Psoas muscle (tissue), 8 donors: Measurements from ENCODE around the gene SLC38A8. TPM values are rescaled to one million over a fixed set of nuclear protein-coding genes. Genes with fewer than 3 reads are reported as not detected.

ENCODE experiments used
- ATAC-seq, 4 donors: fragments of 200-7000 bp; cut with Tn5 transposase; one replicate each; pipeline ENCODE4 v1.9.1; 2020; ENCODE audit warnings: moderate library complexity in 3 of 4, mild to moderate bottlenecking in 2 of 4
- DNase-seq, 2 donors: peaks; one replicate each; pipeline ENCODE4 v3.0.0-alpha.2; 2020
- H3K27ac ChIP-seq: fragments of 200-600 bp; one replicate; pipeline ENCODE4 v1.8.0; 2022
- H3K27me3 ChIP-seq, 3 donors: fragments of 200-600 bp in 1 of 3; one replicate each; pipeline versions ENCODE4 v1.6.1 to v1.8.0; 2013 to 2022; ENCODE audit warnings: low read length in 2 of 3, mild to moderate bottlenecking in 2 of 3, moderate library complexity in 1 of 3; ENCODE audit not compliant: insufficient read depth in 3 of 3
- H3K36me3 ChIP-seq, 2 donors: fragments of 200-600 bp in 1 of 2; one replicate each; pipeline versions ENCODE4 v1.6.1 to v1.8.0; 2013 to 2022; ENCODE audit warnings: low read depth in 1 of 2, mild to moderate bottlenecking in 1 of 2, moderate library complexity in 1 of 2; ENCODE audit not compliant: insufficient read depth in 1 of 2
- H3K4me1 ChIP-seq: fragments of 200-600 bp; one replicate; pipeline ENCODE4 v1.8.0; 2022
- H3K4me3 ChIP-seq: fragments of 200-600 bp; one replicate; pipeline ENCODE4 v1.8.0; 2022; ENCODE audit warnings: mild to moderate bottlenecking
- H3K9me3 ChIP-seq: fragments of 200-600 bp; one replicate; pipeline ENCODE4 v1.8.0; 2022
- CTCF ChIP-seq: fragments of 200-600 bp; IDR thresholded peaks from one replicate; pipeline ENCODE4 v1.8.0; 2022; ENCODE audit warnings: antibody characterized with exemption
- WGBS, 3 donors: extraction: QIAGEN DNeasy Blood & Tissue Kit; methylation state at CpG; one replicate each; pipeline versions ENCODE4 v1.1.6 to v1.1.7; 2013; 5-methylcytosine and 5-hydroxymethylcytosine counted together
- intact Hi-C, 2 donors: fragments of 100-400 bp; cut with DNase I; formaldehyde crosslinking; loops; one replicate each; pipeline versions ENCODE4 v1.11.0 to v1.14.2; 2022
- polyA plus RNA-seq, 3 donors: library from polyadenylated mRNA; stranded (reverse); fragments of 200-250 nt; gene quantifications; one replicate each; pipeline ENCODE4 v1.2.3, GENCODE V29; 2013
- total RNA-seq, 4 donors: library from RNA; stranded (reverse); fragmentation: NEBNext Ultra II Directional in 2 of 4; extraction: Animal tissue kit (Norgen Biotek cat#: 25700) in 2 of 4; gene quantifications; one replicate each; pipeline versions ENCODE4 v1.2.1 to v1.2.4, GENCODE V29; 2021 to 2023
- donor health status: healthy with polysubstance abuse.
- donor health status: DM: no; HTN: no; CAD: no; lungs with moderate emphysema.
- donor health status: Bipolar disorder and iron deficiency.
- donor health status: healthy.
- donor health status: DM: yes; HTN: yes; CAD: no.
- donor health status: DM: no; HTN: no; CAD: no.
- donor health status: DM: no; HTN: no; CAD: no.
- donor health status: DM: yes; HTN: yes; CAD: no.

The SLC38A8 gene
- total and polyA plus RNA-seq, 7 donors: 0.21 to 0.52 TPM; not detected in 5

GRCh38 chr16:83980794-83981193 is 61.8 kb downstream of the SLC38A8 start:
- no peaks in the 10 kb centered on the region for H3K27me3 ChIP-seq
- ATAC-seq (no peak), DNase-seq (no peak)
- 82 to 92% (median 88%) methylated on average over 2 of the region's 2 CpGs for WGBS, 3 donors
- H3K27ac ChIP-seq: no peak overlapping the region
- intact Hi-C loops: no loop called here
- H3K4me1 ChIP-seq: no peaks in the 10 kb centered on the region
- no peaks in the 10 kb centered on the region for H3K9me3 ChIP-seq
- no peak for TF ChIP-seq CTCF
- no peaks in the 10 kb centered on the region for H3K36me3 ChIP-seq
- no peak overlapping the region for H3K4me3 ChIP-seq

- ATAC-seq (no peak), DNase-seq (no peak)
- intact Hi-C loops: loop anchor here in 1 of 2 donors (5.0 kb wide), 1 partner anchor 68 kb away; no protein-coding TSS in a partner anchor
- Histone ChIP-seq H3K9me3 (no peaks in the 10 kb centered on the region), H3K36me3 (no peaks in the 10 kb centered on the region), H3K27ac (no peak overlapping the region), H3K27me3 (no peaks in the 10 kb centered on the region), H3K4me1 (no peaks in the 10 kb centered on the region), H3K4me3 (no peak overlapping the region)
- 92 to 95% (median 94%) methylated on average over 7 of the region's 7 CpGs for WGBS, 3 donors
- no peak for TF ChIP-seq CTCF
Observed at GRCh38 chr16:83979441-83979840, 63.2 kb downstream of the SLC38A8 start.

GRCh38 chr16:83978401-83978904 is 64.1 kb downstream of the SLC38A8 start:
- H3K9me3 ChIP-seq: no peaks in the 10 kb centered on the region
- no peaks in the 10 kb centered on the region for H3K36me3 ChIP-seq
- no peak for TF ChIP-seq CTCF
- no peaks in the 10 kb centered on the region for H3K4me1 ChIP-seq
- H3K27me3 ChIP-seq: no peaks in the 10 kb centered on the region
- DNase-seq: no peak
- no peak for ATAC-seq
- intact Hi-C loops: loop anchor here in 1 of 2 donors (5.0 kb wide), 1 partner anchor 69 kb away; no protein-coding TSS in a partner anchor
- 71 to 88% (median 79%) methylated on average over 5 of the region's 5 CpGs for WGBS, 3 donors
- H3K27ac ChIP-seq: no peak overlapping the region
- no peak overlapping the region for H3K4me3 ChIP-seq

GRCh38 chr16:83977056-83977815 is 65.4 kb downstream of the SLC38A8 start:
- Histone ChIP-seq H3K36me3 (no peaks in the 10 kb centered on the region), H3K4me3 (no peak overlapping the region), H3K9me3 (no peaks in the 10 kb centered on the region), H3K27ac (no peak overlapping the region), H3K27me3 (no peaks in the 10 kb centered on the region), H3K4me1 (no peaks in the 10 kb centered on the region)
- DNase-seq (no peak), ATAC-seq (no peak)
- intact Hi-C loops: loop anchor here in 1 of 2 donors (5.0 kb wide), 1 partner anchor 70 kb away; no protein-coding TSS in a partner anchor
- TF ChIP-seq CTCF: no peak
- 75 to 84% (median 77%) methylated on average over 6 of the region's 6 CpGs for WGBS, 3 donors
